Measurements from ENCODE around the gene PDIA5.

Gene PDIA5

DNA sequence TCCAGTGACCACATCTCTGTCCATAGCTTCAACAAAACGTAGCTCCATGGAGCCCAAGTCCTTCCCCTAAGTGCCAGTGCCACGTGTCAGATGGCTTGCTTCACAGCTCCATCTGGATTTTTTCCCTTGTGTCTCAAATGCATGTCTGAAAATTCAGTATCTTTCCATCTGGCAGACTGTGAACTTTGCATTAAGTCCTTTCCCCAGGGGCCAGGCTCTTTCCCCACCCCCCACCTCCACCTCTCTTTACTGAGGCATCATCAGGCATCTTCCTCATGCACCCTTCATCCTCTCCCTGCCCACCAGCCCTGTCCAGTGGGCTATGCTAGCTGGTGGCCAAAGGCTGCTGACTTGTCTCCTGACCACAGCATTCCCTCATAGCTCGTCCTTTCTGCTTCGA, 53.7 kb downstream of the PDIA5 start:
- Histone ChIP-seq H3K79me2 (ENCODE audit: insufficient read depth, low read depth) (no peaks in the 10 kb centered on the region), H2AFZ (ENCODE audit: low read depth) (no peak overlapping the region), H3K4me3 (IDR thresholded peaks at IDR 0.05; ENCODE audit: insufficient read depth, low read depth, low read length) (no peak overlapping the region), H3K4me1 (ENCODE audit: low read depth, poor library complexity, severe bottlenecking) (no peaks in the 10 kb centered on the region), H4K20me1 (ENCODE audit: insufficient read depth) (no peaks in the 10 kb centered on the region), H3K27ac (no peak overlapping the region), H3K9ac (no peak overlapping the region), H3K4me2 (no peak overlapping the region), H3K36me3 (ENCODE audit: insufficient read depth) (no peaks in the 10 kb centered on the region), H3K27me3 (ENCODE audit: insufficient read depth, low read depth) (no peaks in the 10 kb centered on the region)
- no peak for TF ChIP-seq CTCF (conservative IDR thresholded peaks at IDR 0.05; ENCODE audit: low read depth, low read length)

DNA sequence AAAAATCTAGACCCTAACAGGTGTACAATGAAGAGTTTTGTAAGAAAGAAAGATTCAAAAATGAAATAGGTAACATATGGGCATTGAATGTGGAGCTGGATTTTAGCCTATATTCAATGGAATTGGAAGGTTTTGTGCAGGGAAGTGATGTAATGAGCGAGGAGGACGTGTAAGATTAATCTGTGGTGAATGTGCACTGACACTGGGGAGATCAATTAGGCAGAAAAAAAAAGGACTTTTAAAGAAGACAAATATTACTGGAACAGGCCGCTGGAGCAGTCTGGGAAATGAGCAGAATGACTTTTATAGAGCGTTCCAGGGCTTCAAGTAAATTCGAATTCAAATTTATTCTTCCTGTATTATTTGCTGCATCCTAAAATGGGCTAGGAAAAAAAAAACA, 55.2 kb downstream of the PDIA5 start:
- H3K4me1 ChIP-seq (ENCODE audit: low read depth, poor library complexity, severe bottlenecking), result no peaks in the 10 kb centered on the region
- H3K36me3 ChIP-seq (ENCODE audit: insufficient read depth), result no peaks in the 10 kb centered on the region
- H3K27ac ChIP-seq, result no peak overlapping the region
- H3K4me3 ChIP-seq (IDR thresholded peaks at IDR 0.05; ENCODE audit: insufficient read depth, low read depth, low read length), result no peak overlapping the region
- no peak for TF ChIP-seq CTCF (conservative IDR thresholded peaks at IDR 0.05; ENCODE audit: low read depth, low read length)
- no peak overlapping the region for H3K9ac ChIP-seq
- H3K79me2 ChIP-seq (ENCODE audit: insufficient read depth, low read depth), result no peaks in the 10 kb centered on the region
- no peaks in the 10 kb centered on the region for H3K27me3 ChIP-seq (ENCODE audit: insufficient read depth, low read depth)
- H4K20me1 ChIP-seq (ENCODE audit: insufficient read depth), result no peaks in the 10 kb centered on the region
- no peak overlapping the region for H3K4me2 ChIP-seq
- no peak overlapping the region for H2AFZ ChIP-seq (ENCODE audit: low read depth)

DNA sequence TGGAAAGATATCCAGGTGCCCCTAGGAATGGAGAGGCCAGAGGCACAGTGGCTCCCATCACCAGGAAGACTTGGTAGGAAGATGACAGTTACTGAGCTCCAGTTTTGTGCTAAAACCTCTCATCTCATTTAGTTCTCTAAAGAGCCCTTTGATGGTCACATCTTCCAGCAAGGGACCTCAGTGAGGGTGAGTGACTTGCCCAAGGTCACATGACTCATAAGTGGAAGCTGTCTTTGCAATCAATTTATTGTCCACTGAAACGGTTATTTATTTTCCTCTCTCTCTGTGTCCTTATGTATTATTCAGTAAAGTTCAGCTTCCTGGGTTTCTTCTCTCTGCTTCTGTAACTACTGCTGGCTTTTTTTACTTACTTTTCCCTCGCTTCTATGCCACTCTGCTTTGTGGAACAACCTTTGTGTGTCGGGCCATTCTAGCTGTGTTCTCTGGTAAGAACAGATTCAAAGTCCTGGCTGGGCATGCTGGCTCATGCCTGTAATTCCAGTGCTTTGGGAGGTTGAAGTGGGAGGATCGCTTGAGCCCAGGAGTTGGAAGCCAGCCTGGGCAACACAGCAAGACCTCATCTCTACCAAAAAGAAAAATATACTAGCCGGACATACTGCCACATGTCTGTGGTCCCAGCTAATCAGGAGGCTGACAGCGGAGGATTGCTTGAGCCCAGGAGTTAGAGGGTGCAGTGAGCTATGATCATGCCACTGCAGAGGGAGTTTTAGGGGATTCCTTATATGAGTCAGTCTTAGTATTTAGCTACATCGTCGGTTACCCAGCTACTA, 55.9 kb downstream of the PDIA5 start:
- Histone ChIP-seq H4K20me1 (ENCODE audit: insufficient read depth) (no peaks in the 10 kb centered on the region), H2AFZ (ENCODE audit: low read depth) (no peak overlapping the region), H3K4me1 (ENCODE audit: low read depth, poor library complexity, severe bottlenecking) (no peaks in the 10 kb centered on the region), H3K9ac (no peak overlapping the region), H3K4me2 (no peak overlapping the region), H3K79me2 (ENCODE audit: insufficient read depth, low read depth) (no peaks in the 10 kb centered on the region), H3K27me3 (ENCODE audit: insufficient read depth, low read depth) (no peaks in the 10 kb centered on the region), H3K36me3 (ENCODE audit: insufficient read depth) (no peaks in the 10 kb centered on the region), H3K27ac (no peak overlapping the region), H3K4me3 (IDR thresholded peaks at IDR 0.05; ENCODE audit: insufficient read depth, low read depth, low read length) (no peak overlapping the region)
- TF ChIP-seq CTCF (conservative IDR thresholded peaks at IDR 0.05; ENCODE audit: low read depth, low read length), result no peak

- Histone ChIP-seq H3K4me3 (IDR thresholded peaks at IDR 0.05; ENCODE audit: insufficient read depth, low read depth, low read length) (no peak overlapping the region), H3K79me2 (ENCODE audit: insufficient read depth, low read depth) (no peaks in the 10 kb centered on the region), H3K36me3 (ENCODE audit: insufficient read depth) (no peaks in the 10 kb centered on the region), H3K4me1 (ENCODE audit: low read depth, poor library complexity, severe bottlenecking) (no peaks in the 10 kb centered on the region), H3K27me3 (ENCODE audit: insufficient read depth, low read depth) (no peaks in the 10 kb centered on the region), H3K9ac (no peak overlapping the region), H4K20me1 (ENCODE audit: insufficient read depth) (no peaks in the 10 kb centered on the region), H3K27ac (no peak overlapping the region), H3K4me2 (no peak overlapping the region), H2AFZ (ENCODE audit: low read depth) (no peak overlapping the region)
- no peak for TF ChIP-seq CTCF (conservative IDR thresholded peaks at IDR 0.05; ENCODE audit: low read depth, low read length)
Observed at GRCh38 chr3:123123716-123124616, 57.1 kb downstream of the PDIA5 start.

Data from KMS-11 (cell line).